Glutamatergic neuron (in vitro differentiated cells): Measurements from ENCODE around the gene HSPE1. TPM values are rescaled to one million over a fixed set of nuclear protein-coding genes. Genes with fewer than 3 reads are reported as not detected.

ENCODE experiments used
- DNase-seq: peaks from one replicate; pipeline ENCODE4 v3.0.0; 2022
- H3K27ac Mint-ChIP-seq: one replicate; pipeline ENCODE4 v1.8.0; 2020; ENCODE audit warnings: mild to moderate bottlenecking, mixed read lengths, inconsistent platforms; ENCODE audit not compliant: unreplicated experiment
- H3K27me3 Mint-ChIP-seq: one replicate; pipeline ENCODE4 v1.8.0; 2020; ENCODE audit warnings: mild to moderate bottlenecking, moderate library complexity, mixed read lengths, inconsistent platforms; ENCODE audit not compliant: unreplicated experiment
- H3K36me3 Mint-ChIP-seq: one replicate; pipeline ENCODE4 v1.8.0; 2020; ENCODE audit warnings: mild to moderate bottlenecking, mixed read lengths, inconsistent platforms; ENCODE audit not compliant: unreplicated experiment
- H3K4me1 Mint-ChIP-seq: one replicate; pipeline ENCODE4 v1.8.0; 2020; ENCODE audit warnings: mild to moderate bottlenecking, low read depth, mixed read lengths, inconsistent platforms; ENCODE audit not compliant: unreplicated experiment
- H3K4me3 Mint-ChIP-seq: one replicate; pipeline ENCODE4 v1.8.0; 2020; ENCODE audit warnings: mild to moderate bottlenecking, mixed read lengths, inconsistent platforms; ENCODE audit not compliant: unreplicated experiment
- H3K9me3 Mint-ChIP-seq: one replicate; pipeline ENCODE4 v1.8.0; 2020; ENCODE audit warnings: mild to moderate bottlenecking, moderate library complexity, mixed read lengths, inconsistent platforms; ENCODE audit not compliant: unreplicated experiment
- total RNA-seq: library from RNA; stranded (reverse); fragmentation: NEBNext Ultra II Directional; extraction: Animal tissue kit (Norgen Biotek cat#: 25700); gene quantifications from one replicate; pipeline ENCODE4 v1.2.1, GENCODE V29; 2021; ENCODE audit not compliant: unreplicated experiment
- TF ChIP-seq, protein P1 (sequence below): fragments of 200-600 bp; sonication (generic); IDR thresholded peaks from one replicate; pipeline ENCODE4 v1.5.0; 2021; ENCODE audit not compliant: partially characterized antibody, unreplicated experiment

Gene HSPE1
- total RNA-seq, 1 donor from 2014 or later, result 83.5 TPM

DNA sequence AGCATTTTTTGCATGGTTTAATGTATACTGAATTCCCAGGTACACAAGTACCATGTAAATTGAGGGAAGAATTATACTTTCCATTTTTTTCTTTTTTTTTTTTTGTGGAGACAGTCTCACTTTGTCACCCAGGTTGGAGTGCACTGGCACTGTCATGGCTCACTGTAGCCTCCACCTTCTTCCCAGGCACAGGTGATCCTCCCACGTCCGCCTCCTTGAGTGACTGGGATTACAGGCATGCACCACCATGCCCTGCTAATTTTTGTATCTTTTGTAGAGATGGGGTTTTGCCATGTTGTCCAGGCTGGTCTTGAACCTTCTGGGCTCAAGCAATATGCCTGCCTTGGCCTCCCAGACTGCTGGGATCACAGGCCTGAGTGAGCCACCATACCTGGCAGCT, 3.8 kb downstream of the HSPE1 start:
- Mint-ChIP-seq H3K36me3 (no peaks in the 10 kb centered on the region), H3K27ac (no peak overlapping the region)
- TF ChIP-seq, protein P1, sequence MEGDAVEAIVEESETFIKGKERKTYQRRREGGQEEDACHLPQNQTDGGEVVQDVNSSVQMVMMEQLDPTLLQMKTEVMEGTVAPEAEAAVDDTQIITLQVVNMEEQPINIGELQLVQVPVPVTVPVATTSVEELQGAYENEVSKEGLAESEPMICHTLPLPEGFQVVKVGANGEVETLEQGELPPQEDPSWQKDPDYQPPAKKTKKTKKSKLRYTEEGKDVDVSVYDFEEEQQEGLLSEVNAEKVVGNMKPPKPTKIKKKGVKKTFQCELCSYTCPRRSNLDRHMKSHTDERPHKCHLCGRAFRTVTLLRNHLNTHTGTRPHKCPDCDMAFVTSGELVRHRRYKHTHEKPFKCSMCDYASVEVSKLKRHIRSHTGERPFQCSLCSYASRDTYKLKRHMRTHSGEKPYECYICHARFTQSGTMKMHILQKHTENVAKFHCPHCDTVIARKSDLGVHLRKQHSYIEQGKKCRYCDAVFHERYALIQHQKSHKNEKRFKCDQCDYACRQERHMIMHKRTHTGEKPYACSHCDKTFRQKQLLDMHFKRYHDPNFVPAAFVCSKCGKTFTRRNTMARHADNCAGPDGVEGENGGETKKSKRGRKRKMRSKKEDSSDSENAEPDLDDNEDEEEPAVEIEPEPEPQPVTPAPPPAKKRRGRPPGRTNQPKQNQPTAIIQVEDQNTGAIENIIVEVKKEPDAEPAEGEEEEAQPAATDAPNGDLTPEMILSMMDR, result no peak

GRCh38 chr2:197504512-197504911, 4.3 kb downstream of the HSPE1 start:
- TF ChIP-seq, protein P1, result no peak
- H3K4me1 Mint-ChIP-seq, result peaks cover 9% of the 10 kb centered on the region
- no peak overlapping the region for H3K4me3 Mint-ChIP-seq
- no peak overlapping the region for H3K27ac Mint-ChIP-seq
- H3K27me3 Mint-ChIP-seq, result peaks cover 4% of the 10 kb centered on the region
- no peaks in the 10 kb centered on the region for H3K36me3 Mint-ChIP-seq
- H3K9me3 Mint-ChIP-seq, result peaks cover 7% of the 10 kb centered on the region
- no peak for DNase-seq

More for the DNA sequence above, 3.8 kb downstream of the HSPE1 start:
- H3K27me3 Mint-ChIP-seq, result peaks cover 4% of the 10 kb centered on the region
- peaks cover 9% of the 10 kb centered on the region for H3K4me1 Mint-ChIP-seq
- H3K4me3 Mint-ChIP-seq, result no peak overlapping the region
- peaks cover 7% of the 10 kb centered on the region for H3K9me3 Mint-ChIP-seq
- no peak for DNase-seq

DNA sequence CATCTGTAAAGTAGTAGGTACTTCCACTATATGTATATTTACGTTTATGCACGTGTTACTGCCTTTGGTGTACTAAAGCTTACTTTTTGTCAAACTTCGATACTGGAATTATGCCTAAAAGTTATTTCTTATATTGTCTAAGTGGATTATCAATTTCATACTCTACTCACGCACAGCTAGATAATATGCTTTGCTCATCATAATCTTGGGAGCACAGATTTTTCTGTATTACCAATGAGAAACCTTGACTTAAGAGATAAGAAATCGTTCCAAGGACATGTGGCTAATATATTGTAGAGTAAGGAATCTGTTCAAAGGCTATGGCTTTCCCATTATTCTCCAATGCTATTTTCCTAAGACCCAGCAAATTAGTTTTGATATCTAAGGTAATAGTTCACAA, 6.5 kb downstream of the HSPE1 start:
- Mint-ChIP-seq H3K4me1 (peaks cover 5% of the 10 kb centered on the region), H3K27me3 (peaks cover 5% of the 10 kb centered on the region), H3K4me3 (no peak overlapping the region), H3K9me3 (no peaks in the 10 kb centered on the region), H3K27ac (no peak overlapping the region), H3K36me3 (no peaks in the 10 kb centered on the region)
- TF ChIP-seq, protein P1, result no peak
- no peak for DNase-seq

DNA sequence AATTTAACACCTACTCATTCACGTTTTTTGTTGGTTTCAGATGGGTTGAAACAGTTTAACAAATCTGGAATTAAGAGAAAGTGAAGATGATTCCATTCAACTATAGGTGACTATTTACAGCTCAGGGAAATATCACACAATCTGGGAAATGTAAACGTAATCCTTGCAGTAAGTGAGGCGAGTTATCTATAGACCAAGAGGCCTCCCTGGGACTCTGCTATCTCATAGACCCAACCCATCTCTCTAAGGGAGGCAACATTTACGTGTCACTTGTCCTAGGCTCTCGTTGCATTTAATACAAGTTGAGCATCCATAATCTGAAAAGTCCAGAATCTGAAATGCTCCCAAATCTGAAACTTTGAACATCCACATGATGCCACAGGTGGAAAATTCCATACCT, 13.7 kb downstream of the HSPE1 start:
- peaks cover 13% of the 10 kb centered on the region for H3K4me1 Mint-ChIP-seq
- H3K4me3 Mint-ChIP-seq, result no peak overlapping the region
- DNase-seq, result no peak
- H3K27ac Mint-ChIP-seq, result no peak overlapping the region
- TF ChIP-seq, protein P1, result no peak
- H3K9me3 Mint-ChIP-seq, result peaks cover 11% of the 10 kb centered on the region
- no peaks in the 10 kb centered on the region for H3K36me3 Mint-ChIP-seq
- H3K27me3 Mint-ChIP-seq, result peaks cover 9% of the 10 kb centered on the region

DNA sequence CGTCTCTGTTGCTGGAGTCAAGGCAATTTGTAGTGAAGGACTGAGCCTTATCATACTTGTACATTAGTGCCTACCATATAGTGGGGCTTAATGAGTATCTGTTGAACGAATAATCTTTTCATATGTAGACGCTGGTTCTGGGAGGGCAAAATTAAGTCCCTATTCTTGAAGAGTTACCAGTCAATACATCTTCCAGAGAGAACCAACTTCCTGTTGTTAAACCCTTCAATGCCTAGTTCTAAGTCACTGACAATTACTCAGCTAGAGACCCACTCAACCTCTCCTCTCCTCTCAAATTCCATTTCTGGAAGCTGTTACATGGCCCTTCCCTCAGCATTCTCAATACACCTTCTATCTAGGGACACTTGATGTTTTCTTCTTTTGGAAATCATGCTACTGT, 14.6 kb downstream of the HSPE1 start:
- Mint-ChIP-seq H3K27ac (peak overlapping the region; percentile 99), H3K9me3 (peaks cover 11% of the 10 kb centered on the region), H3K4me1 (peaks cover 13% of the 10 kb centered on the region), H3K27me3 (peaks cover 9% of the 10 kb centered on the region), H3K36me3 (no peaks in the 10 kb centered on the region), H3K4me3 (peak overlapping the region; percentile 98)
- DNase-seq, result no peak
- TF ChIP-seq, protein P1, result no peak
